ENCODE data around the gene CXCL6. TPM values are rescaled to one million over a fixed set of nuclear protein-coding genes. Genes with fewer than 3 reads are reported as not detected.

The CXCL6 gene
- polyA plus RNA-seq, 1 of the 3 experiments (the other 2 are of a cell fraction): 0.02 TPM

DNA sequence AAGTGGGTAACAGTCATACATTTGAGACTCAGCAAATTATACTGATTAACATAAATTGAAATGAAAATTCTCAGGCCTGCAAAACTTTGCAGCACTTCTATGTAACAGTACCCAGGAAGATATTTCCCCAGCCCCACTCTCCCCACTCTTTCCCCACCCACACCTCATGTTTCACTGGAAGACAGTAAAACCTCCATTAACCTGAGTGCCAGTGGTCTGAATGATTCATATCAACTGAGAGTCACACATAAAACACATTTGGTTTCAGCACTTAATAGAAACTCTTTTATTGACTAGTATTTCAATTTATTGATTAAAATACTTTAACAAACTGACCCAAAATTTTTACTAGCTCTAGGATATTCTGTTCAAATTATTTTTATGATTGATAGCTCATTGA lies 6.9 kb downstream of the CXCL6 start:
- H3K27me3 ChIP-seq (ENCODE audit: insufficient read depth): peaks cover 10% of the 10 kb centered on the region; the same call in 1 of the 2 replicates
- H3K4me2 ChIP-seq: no peak overlapping the region
- DNase-seq: no peak
- peaks cover 4% of the 10 kb centered on the region for H3F3A ChIP-seq (replicated peaks; ENCODE audit: insufficient read depth)
- CTCF ChIA-PET: no interaction called here
- H3K9ac ChIP-seq: no peak overlapping the region
- POLR2A ChIA-PET: no interaction called here
- no peaks in the 10 kb centered on the region for H3K4me1 ChIP-seq (ENCODE audit: control insufficient read depth in 1 of 2, insufficient read depth in 2 of 2, low read depth in 1 of 2, low read length in 1 of 2)
- no peaks in the 10 kb centered on the region for H4K20me1 ChIP-seq (ENCODE audit: insufficient read depth)
- H3K27ac ChIP-seq (ENCODE audit: low read depth in 2 of 2, low read length in 1 of 2): no peak overlapping the region
- H3K9me3 ChIP-seq: no peaks in the 10 kb centered on the region
- no peaks in the 10 kb centered on the region for H3K36me3 ChIP-seq (replicated peaks in 1 of 2; ENCODE audit: control insufficient read depth in 1 of 2, insufficient read depth in 2 of 2, low read length in 1 of 2)
- TF ChIP-seq RFX5 (IDR thresholded peaks at IDR 0.05; ENCODE audit: low read length) (no peak), RXRA (IDR thresholded peaks at IDR 0.05; ENCODE audit: borderline replicate concordance, low read depth) (no peak)
- 0 out of 2 replicates have a peak, but pooled peaks cover 3% of the 10 kb centered on the region for H3K9me2 ChIP-seq
- H3K79me2 ChIP-seq (ENCODE audit: insufficient read depth): no peaks in the 10 kb centered on the region
- H3K4me3 ChIP-seq (ENCODE audit: low read depth in 2 of 2, low read length in 1 of 2): no peak overlapping the region
- H2AFZ ChIP-seq (ENCODE audit: low read depth): no peak overlapping the region

DNA sequence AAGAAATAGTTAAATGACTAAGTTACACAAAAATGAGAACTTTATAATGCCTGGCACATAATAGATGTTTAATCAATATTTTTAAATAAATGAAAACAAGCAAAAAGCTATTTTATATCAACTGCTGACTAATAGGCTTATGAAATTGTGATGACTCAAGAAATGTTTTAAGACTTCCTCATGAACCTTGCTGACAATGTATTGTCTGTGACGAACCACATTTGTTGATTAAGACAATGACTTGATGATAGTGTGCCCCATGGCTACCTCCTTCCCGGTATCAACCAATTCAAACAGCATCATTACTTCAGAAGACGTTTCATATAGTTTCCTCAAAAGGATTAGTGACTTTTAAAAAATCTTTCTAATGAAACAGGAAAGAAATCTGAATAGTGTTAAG lies 7.9 kb downstream of the CXCL6 start:
- no peaks in the 10 kb centered on the region for H3K36me3 ChIP-seq (replicated peaks in 1 of 2; ENCODE audit: control insufficient read depth in 1 of 2, insufficient read depth in 2 of 2, low read length in 1 of 2)
- H4K20me1 ChIP-seq (ENCODE audit: insufficient read depth): no peaks in the 10 kb centered on the region
- no peaks in the 10 kb centered on the region for H3K79me2 ChIP-seq (ENCODE audit: insufficient read depth)
- 0 out of 2 replicates have a peak, but pooled peaks cover 3% of the 10 kb centered on the region for H3K9me2 ChIP-seq
- H3F3A ChIP-seq (replicated peaks; ENCODE audit: insufficient read depth): peaks cover 4% of the 10 kb centered on the region
- no peak overlapping the region for H2AFZ ChIP-seq (ENCODE audit: low read depth)
- H3K27me3 ChIP-seq (ENCODE audit: insufficient read depth): peaks cover 10% of the 10 kb centered on the region; the same call in 1 of the 2 replicates
- DNase-seq: no peak
- no peak overlapping the region for H3K27ac ChIP-seq (ENCODE audit: low read depth in 2 of 2, low read length in 1 of 2)
- no peak overlapping the region for H3K9ac ChIP-seq
- H3K4me1 ChIP-seq (ENCODE audit: control insufficient read depth in 1 of 2, insufficient read depth in 2 of 2, low read depth in 1 of 2, low read length in 1 of 2): no peaks in the 10 kb centered on the region
- WGBS (ENCODE audit: low lambda C conversion rate): 1% methylated on average over 3 of the region's 3 CpGs
- POLR2A ChIA-PET: no interaction called here
- H3K9me3 ChIP-seq: no peaks in the 10 kb centered on the region
- no peak overlapping the region for H3K4me2 ChIP-seq
- H3K4me3 ChIP-seq (ENCODE audit: low read depth in 2 of 2, low read length in 1 of 2): no peak overlapping the region
- CTCF ChIA-PET: no interaction called here
- TF ChIP-seq YY1 (IDR thresholded peaks at IDR 0.05; ENCODE audit: low read depth): no peak
- no peak for TF ChIP-seq TEAD4 (IDR thresholded peaks at IDR 0.05; ENCODE audit: borderline replicate concordance, insufficient read depth)
- no peak for TF ChIP-seq FOXJ3 (CRISPR knock-in tag; IDR thresholded peaks at IDR 0.05)
- no peak for TF ChIP-seq TCF12 (IDR thresholded peaks at IDR 0.05)
- no peak for TF ChIP-seq RAD21 (IDR thresholded peaks at IDR 0.05; ENCODE audit: low read length)
- no peak for TF ChIP-seq SMC3 (IDR thresholded peaks at IDR 0.05; ENCODE audit: low read depth, low read length)
- no peak for TF ChIP-seq JUND (IDR thresholded peaks at IDR 0.05)
- TF ChIP-seq RXRA (IDR thresholded peaks at IDR 0.05; ENCODE audit: borderline replicate concordance, low read depth): no peak
- TF ChIP-seq, protein P1, sequence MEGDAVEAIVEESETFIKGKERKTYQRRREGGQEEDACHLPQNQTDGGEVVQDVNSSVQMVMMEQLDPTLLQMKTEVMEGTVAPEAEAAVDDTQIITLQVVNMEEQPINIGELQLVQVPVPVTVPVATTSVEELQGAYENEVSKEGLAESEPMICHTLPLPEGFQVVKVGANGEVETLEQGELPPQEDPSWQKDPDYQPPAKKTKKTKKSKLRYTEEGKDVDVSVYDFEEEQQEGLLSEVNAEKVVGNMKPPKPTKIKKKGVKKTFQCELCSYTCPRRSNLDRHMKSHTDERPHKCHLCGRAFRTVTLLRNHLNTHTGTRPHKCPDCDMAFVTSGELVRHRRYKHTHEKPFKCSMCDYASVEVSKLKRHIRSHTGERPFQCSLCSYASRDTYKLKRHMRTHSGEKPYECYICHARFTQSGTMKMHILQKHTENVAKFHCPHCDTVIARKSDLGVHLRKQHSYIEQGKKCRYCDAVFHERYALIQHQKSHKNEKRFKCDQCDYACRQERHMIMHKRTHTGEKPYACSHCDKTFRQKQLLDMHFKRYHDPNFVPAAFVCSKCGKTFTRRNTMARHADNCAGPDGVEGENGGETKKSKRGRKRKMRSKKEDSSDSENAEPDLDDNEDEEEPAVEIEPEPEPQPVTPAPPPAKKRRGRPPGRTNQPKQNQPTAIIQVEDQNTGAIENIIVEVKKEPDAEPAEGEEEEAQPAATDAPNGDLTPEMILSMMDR (IDR thresholded peaks at IDR 0.05): no peak
- TF ChIP-seq, protein P2, sequence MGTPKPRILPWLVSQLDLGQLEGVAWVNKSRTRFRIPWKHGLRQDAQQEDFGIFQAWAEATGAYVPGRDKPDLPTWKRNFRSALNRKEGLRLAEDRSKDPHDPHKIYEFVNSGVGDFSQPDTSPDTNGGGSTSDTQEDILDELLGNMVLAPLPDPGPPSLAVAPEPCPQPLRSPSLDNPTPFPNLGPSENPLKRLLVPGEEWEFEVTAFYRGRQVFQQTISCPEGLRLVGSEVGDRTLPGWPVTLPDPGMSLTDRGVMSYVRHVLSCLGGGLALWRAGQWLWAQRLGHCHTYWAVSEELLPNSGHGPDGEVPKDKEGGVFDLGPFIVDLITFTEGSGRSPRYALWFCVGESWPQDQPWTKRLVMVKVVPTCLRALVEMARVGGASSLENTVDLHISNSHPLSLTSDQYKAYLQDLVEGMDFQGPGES (IDR thresholded peaks at IDR 0.05; ENCODE audit: low read depth, low read length): no peak
- no peak for TF ChIP-seq POLR2AphosphoS5 (IDR thresholded peaks at IDR 0.05; ENCODE audit: low read depth, low read length)
- TF ChIP-seq, protein P3, sequence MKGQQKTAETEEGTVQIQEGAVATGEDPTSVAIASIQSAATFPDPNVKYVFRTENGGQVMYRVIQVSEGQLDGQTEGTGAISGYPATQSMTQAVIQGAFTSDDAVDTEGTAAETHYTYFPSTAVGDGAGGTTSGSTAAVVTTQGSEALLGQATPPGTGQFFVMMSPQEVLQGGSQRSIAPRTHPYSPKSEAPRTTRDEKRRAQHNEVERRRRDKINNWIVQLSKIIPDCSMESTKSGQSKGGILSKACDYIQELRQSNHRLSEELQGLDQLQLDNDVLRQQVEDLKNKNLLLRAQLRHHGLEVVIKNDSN (IDR thresholded peaks at IDR 0.05; ENCODE audit: borderline replicate concordance, low read depth): no peak
- no peak for TF ChIP-seq GABPA (IDR thresholded peaks at IDR 0.05; ENCODE audit: low read depth)
